ENCODE results near the gene SMG9. TPM values are rescaled to one million over a fixed set of nuclear protein-coding genes. Genes with fewer than 3 reads are reported as not detected.

Gene SMG9
- total and polyA plus RNA-seq, 2 donors from 2014 or later, result 25.1 to 34.6 TPM

- Histone ChIP-seq H3K4me3 (ENCODE audit: low read length in 3 of 3) (no peak overlapping the region), H3K9me3 (ENCODE audit: control insufficient read depth in 2 of 3, insufficient read depth in 1 of 3, low read length in 3 of 3) (peaks cover 0 to 8% (median 0%) of the 10 kb centered on the region in 3 donors), H3K27ac (ENCODE audit: low read depth in 2 of 2, low read length in 2 of 2) (no peak overlapping the region), H3K27me3 (ENCODE audit: control insufficient read depth, insufficient read depth, low read length) (no peaks in the 10 kb centered on the region), H3K36me3 (ENCODE audit: control insufficient read depth in 2 of 3, insufficient read depth in 3 of 3, low read length in 3 of 3) (no peaks in the 10 kb centered on the region), H3K4me1 (ENCODE audit: control insufficient read depth in 2 of 3, insufficient read depth in 2 of 3, low read depth in 1 of 3, low read length in 3 of 3) (no peaks in the 10 kb centered on the region), H3K9ac (ENCODE audit: low read length in 3 of 3) (no peak overlapping the region)
- intact Hi-C loops (cut with DNase I), result no loop called here
- FAIRE-seq (no peak), DNase-seq (no peak)
- TF ChIP-seq, protein P1, sequence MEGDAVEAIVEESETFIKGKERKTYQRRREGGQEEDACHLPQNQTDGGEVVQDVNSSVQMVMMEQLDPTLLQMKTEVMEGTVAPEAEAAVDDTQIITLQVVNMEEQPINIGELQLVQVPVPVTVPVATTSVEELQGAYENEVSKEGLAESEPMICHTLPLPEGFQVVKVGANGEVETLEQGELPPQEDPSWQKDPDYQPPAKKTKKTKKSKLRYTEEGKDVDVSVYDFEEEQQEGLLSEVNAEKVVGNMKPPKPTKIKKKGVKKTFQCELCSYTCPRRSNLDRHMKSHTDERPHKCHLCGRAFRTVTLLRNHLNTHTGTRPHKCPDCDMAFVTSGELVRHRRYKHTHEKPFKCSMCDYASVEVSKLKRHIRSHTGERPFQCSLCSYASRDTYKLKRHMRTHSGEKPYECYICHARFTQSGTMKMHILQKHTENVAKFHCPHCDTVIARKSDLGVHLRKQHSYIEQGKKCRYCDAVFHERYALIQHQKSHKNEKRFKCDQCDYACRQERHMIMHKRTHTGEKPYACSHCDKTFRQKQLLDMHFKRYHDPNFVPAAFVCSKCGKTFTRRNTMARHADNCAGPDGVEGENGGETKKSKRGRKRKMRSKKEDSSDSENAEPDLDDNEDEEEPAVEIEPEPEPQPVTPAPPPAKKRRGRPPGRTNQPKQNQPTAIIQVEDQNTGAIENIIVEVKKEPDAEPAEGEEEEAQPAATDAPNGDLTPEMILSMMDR (IDR thresholded peaks at IDR 0.05; ENCODE audit: borderline replicate concordance, extremely low read depth, insufficient read depth), result no peak
Observed at GRCh38 chr19:43707158-43707712, 47.5 kb downstream of the SMG9 start.

GRCh38 chr19:43705729-43706128 lies 49.0 kb downstream of the SMG9 start:
- intact Hi-C loops (cut with DNase I), result no loop called here
- no peaks in the 10 kb centered on the region for H3K27me3 ChIP-seq (ENCODE audit: control insufficient read depth, insufficient read depth, low read length)
- no peaks in the 10 kb centered on the region for H3K4me1 ChIP-seq (ENCODE audit: control insufficient read depth in 2 of 3, insufficient read depth in 2 of 3, low read depth in 1 of 3, low read length in 3 of 3)
- DNase-seq (no peak), FAIRE-seq (no peak)
- no peak overlapping the region for H3K27ac ChIP-seq (ENCODE audit: low read depth in 2 of 2, low read length in 2 of 2)
- H3K9me3 ChIP-seq (ENCODE audit: control insufficient read depth in 2 of 3, insufficient read depth in 1 of 3, low read length in 3 of 3), result peaks cover 0 to 8% (median 0%) of the 10 kb centered on the region in 3 donors
- no peak overlapping the region for H3K4me3 ChIP-seq (ENCODE audit: low read length in 3 of 3)
- H3K9ac ChIP-seq (ENCODE audit: low read length in 3 of 3), result no peak overlapping the region
- no peaks in the 10 kb centered on the region for H3K36me3 ChIP-seq (ENCODE audit: control insufficient read depth in 2 of 3, insufficient read depth in 3 of 3, low read length in 3 of 3)
- TF ChIP-seq, protein P1 (IDR thresholded peaks at IDR 0.05; ENCODE audit: borderline replicate concordance, extremely low read depth, insufficient read depth), result no peak

- Histone ChIP-seq H3K9me3 (ENCODE audit: control insufficient read depth in 2 of 3, insufficient read depth in 1 of 3, low read length in 3 of 3) (peaks cover 0 to 6% (median 0%) of the 10 kb centered on the region in 3 donors), H3K27me3 (ENCODE audit: control insufficient read depth, insufficient read depth, low read length) (no peaks in the 10 kb centered on the region), H3K27ac (ENCODE audit: low read depth in 2 of 2, low read length in 2 of 2) (no peak overlapping the region), H3K4me3 (ENCODE audit: low read length in 3 of 3) (no peak overlapping the region), H3K36me3 (ENCODE audit: control insufficient read depth in 2 of 3, insufficient read depth in 3 of 3, low read length in 3 of 3) (no peaks in the 10 kb centered on the region), H3K4me1 (ENCODE audit: control insufficient read depth in 2 of 3, insufficient read depth in 2 of 3, low read depth in 1 of 3, low read length in 3 of 3) (peaks cover 0 to 3% (median 0%) of the 10 kb centered on the region in 3 donors), H3K9ac (ENCODE audit: low read length in 3 of 3) (no peak overlapping the region)
- no peak for FAIRE-seq
- no peak for DNase-seq
- intact Hi-C loops (cut with DNase I), result no loop called here
- TF ChIP-seq, protein P1 (IDR thresholded peaks at IDR 0.05; ENCODE audit: borderline replicate concordance, extremely low read depth, insufficient read depth), result no peak
Observed at GRCh38 chr19:43704002-43704705, 50.6 kb downstream of the SMG9 start.
